C4-2B (cell line): ENCODE data around the gene IWS1.
A peak's percentile ranks its signal among the peaks of the same experiment; 100 is the strongest.
"Not testable (repeated sequence)": the region's sequence is repeated elsewhere in the genome, so short reads cannot be mapped to it uniquely, and the experiment has no call there.

Source experiments
- H3K27ac ChIP-seq: fragments of 450-650 bp; 2 replicates; pipeline ENCODE4 v1.5.1; 2017
- CTCF ChIP-seq: fragments of 450-650 bp; conservative IDR thresholded peaks from 2 replicates; pipeline ENCODE4 v1.5.1; 2017; ENCODE audit warnings: mild to moderate bottlenecking
- ZFX ChIP-seq: fragments of 450-650 bp; IDR thresholded peaks from 2 replicates; pipeline ENCODE4 v1.6.1; 2017

Gene IWS1

GRCh38 chr2:127526132-127527000, at the start of gene IWS1:
Gene IWS1, minus strand, starts transcription at chr2:127526489. Its CDS starts 281 bp downstream, at chr2:127526208.
- peak within 1 kb of the TSS; percentile 97 for H3K27ac ChIP-seq
- TF ChIP-seq ZFX (peak; percentile 29; the same call in 1 of the 2 replicates), CTCF (no peak; the same call in 1 of the 2 replicates)

GRCh38 chr2:127575941-127576432, 49.7 kb upstream of the IWS1 start:
- H3K27ac ChIP-seq, result no peak overlapping the region
- TF ChIP-seq CTCF (no peak), ZFX (no peak)

DNA sequence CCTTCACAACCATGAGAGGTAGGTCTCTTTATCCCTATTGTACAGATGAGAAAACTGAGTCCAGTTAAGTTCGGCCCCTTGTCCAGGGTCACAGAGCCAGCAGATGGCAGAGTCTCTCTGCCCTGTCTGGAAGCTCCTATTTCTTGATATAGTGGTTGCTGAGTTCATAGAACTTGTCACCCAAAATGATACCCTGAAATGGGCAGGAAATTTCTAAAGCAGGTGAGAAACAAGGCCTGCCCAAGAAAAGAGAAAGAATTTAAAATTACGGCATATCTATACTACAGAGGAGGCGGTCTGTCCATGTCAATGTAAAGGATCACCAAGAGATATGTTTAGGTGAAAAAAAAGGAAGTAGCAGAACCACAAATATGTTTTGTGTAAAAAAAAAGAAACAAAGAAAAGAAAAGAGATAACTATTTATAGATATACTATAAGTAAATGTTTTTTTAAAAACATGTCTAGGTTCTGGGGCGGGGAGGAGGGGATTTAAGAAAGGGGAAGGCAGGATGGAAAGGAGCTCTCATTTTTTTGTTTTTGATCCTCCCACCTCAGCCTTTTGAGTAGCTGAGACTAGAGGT, 49.0 kb upstream of the IWS1 start:
- TF ChIP-seq ZFX, result no peak
- H3K27ac ChIP-seq, result no peak overlapping the region

GRCh38 chr2:127574656-127575055, 48.4 kb upstream of the IWS1 start:
- no peak for TF ChIP-seq CTCF
- no peak for TF ChIP-seq ZFX
- no peak overlapping the region for H3K27ac ChIP-seq

DNA sequence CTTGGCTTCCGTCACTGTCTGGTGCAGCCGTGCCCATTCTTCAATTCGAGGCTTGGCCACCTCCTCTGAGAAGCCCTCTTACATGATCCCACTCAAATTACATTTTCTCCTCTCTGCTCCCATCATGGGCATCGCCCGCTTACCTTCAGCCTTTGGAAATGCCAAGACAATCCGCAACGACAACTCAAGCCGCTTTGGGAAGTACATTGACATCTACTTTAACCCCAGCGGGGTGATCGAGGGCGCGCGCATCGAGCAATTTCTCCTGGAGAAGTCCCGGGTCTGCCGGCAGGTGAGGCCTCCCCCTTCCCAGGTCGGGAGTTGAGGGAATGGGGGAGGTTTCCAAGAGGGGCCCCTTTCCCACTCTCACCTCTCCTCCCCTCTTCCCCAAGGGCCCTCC, 47.5 kb upstream of the IWS1 start:
- H3K27ac ChIP-seq, result no peak overlapping the region
- TF ChIP-seq CTCF (no peak), ZFX (no peak)

GRCh38 chr2:127573298-127573697, 47.0 kb upstream of the IWS1 start:
- TF ChIP-seq ZFX, result no peak
- no peak for TF ChIP-seq CTCF
- H3K27ac ChIP-seq, result no peak overlapping the region

- TF ChIP-seq ZFX, result no peak
- no peak for TF ChIP-seq CTCF
- no peak overlapping the region for H3K27ac ChIP-seq
These were observed 46.6 kb upstream of the IWS1 start for GRCh38 chr2:127572841-127573240.

- not testable (repeated sequence) for H3K27ac ChIP-seq
These were observed 46.1 kb upstream of the IWS1 start for GRCh38 chr2:127572352-127572751.
